Measurements from ENCODE around the gene DDX39B.

DNA sequence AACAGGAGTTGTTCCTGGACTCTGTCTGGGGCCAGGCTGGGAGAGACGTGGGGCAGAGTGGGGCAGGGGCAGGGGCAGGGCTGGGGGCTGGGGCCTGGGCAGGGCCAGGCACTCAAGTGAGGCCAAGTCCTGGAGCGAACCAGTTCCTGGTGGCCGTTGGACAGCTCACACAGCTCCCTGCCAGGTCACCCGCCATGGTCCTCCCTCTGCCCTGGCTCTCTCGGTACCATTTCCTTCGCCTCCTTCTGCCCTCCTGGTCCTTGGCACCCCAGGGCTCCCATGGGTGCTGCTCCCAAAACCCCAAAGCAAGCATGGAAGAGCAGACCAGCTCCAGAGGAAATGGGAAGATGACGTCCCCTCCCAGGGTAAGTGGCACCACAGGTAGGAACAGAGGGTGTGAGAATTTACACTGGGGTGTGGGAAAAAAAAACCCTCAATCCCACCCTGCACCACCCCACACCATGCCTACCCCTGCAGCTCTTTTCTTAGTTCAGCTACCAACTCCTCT lies 12.9 kb downstream of the DDX39B start, which contains the start of gene MCCD1:
- TF ChIP-seq ZNF785 (tag by site-specific recombination; IDR thresholded peaks at IDR 0.05) (no peak), MZF1 (tag by site-specific recombination; IDR thresholded peaks at IDR 0.05; ENCODE audit: borderline replicate concordance) (no peak)
- TF ChIP-seq, protein P1, sequence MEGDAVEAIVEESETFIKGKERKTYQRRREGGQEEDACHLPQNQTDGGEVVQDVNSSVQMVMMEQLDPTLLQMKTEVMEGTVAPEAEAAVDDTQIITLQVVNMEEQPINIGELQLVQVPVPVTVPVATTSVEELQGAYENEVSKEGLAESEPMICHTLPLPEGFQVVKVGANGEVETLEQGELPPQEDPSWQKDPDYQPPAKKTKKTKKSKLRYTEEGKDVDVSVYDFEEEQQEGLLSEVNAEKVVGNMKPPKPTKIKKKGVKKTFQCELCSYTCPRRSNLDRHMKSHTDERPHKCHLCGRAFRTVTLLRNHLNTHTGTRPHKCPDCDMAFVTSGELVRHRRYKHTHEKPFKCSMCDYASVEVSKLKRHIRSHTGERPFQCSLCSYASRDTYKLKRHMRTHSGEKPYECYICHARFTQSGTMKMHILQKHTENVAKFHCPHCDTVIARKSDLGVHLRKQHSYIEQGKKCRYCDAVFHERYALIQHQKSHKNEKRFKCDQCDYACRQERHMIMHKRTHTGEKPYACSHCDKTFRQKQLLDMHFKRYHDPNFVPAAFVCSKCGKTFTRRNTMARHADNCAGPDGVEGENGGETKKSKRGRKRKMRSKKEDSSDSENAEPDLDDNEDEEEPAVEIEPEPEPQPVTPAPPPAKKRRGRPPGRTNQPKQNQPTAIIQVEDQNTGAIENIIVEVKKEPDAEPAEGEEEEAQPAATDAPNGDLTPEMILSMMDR (tag by site-specific recombination; IDR thresholded peaks at IDR 0.05): no peak
- TF ChIP-seq, protein P2, sequence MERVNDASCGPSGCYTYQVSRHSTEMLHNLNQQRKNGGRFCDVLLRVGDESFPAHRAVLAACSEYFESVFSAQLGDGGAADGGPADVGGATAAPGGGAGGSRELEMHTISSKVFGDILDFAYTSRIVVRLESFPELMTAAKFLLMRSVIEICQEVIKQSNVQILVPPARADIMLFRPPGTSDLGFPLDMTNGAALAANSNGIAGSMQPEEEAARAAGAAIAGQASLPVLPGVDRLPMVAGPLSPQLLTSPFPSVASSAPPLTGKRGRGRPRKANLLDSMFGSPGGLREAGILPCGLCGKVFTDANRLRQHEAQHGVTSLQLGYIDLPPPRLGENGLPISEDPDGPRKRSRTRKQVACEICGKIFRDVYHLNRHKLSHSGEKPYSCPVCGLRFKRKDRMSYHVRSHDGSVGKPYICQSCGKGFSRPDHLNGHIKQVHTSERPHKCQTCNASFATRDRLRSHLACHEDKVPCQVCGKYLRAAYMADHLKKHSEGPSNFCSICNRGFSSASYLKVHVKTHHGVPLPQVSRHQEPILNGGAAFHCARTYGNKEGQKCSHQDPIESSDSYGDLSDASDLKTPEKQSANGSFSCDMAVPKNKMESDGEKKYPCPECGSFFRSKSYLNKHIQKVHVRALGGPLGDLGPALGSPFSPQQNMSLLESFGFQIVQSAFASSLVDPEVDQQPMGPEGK (tag by site-specific recombination; IDR thresholded peaks at IDR 0.05): no peak; the same call in 1 of the 2 replicates
- TF ChIP-seq, protein P3, sequence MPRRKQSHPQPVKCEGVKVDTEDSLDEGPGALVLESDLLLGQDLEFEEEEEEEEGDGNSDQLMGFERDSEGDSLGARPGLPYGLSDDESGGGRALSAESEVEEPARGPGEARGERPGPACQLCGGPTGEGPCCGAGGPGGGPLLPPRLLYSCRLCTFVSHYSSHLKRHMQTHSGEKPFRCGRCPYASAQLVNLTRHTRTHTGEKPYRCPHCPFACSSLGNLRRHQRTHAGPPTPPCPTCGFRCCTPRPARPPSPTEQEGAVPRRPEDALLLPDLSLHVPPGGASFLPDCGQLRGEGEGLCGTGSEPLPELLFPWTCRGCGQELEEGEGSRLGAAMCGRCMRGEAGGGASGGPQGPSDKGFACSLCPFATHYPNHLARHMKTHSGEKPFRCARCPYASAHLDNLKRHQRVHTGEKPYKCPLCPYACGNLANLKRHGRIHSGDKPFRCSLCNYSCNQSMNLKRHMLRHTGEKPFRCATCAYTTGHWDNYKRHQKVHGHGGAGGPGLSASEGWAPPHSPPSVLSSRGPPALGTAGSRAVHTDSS (tag by site-specific recombination; IDR thresholded peaks at IDR 0.05): no peak
